ENCODE measurements around the gene CTNNA1.

GRCh38 chr5:138920181-138920580 is 167.0 kb downstream of the CTNNA1 start:
- TF ChIP-seq CTCF (IDR thresholded peaks at IDR 0.05; ENCODE audit: low read depth, low read length): no peak
- no peak for TF ChIP-seq POLR2A (IDR thresholded peaks at IDR 0.05; ENCODE audit: extremely low read depth, insufficient read length)
- no peak for TF ChIP-seq MAX (IDR thresholded peaks at IDR 0.05; ENCODE audit: low read depth, low read length)
- no peak for TF ChIP-seq MYC (IDR thresholded peaks at IDR 0.05; ENCODE audit: low read depth, low read length)

Measured in NB4 (cell line).